Panc1 (cell line): ENCODE data around the gene ESR1. TPM values are rescaled to one million over a fixed set of nuclear protein-coding genes. Genes with fewer than 3 reads are reported as not detected.
"Not testable (repeated sequence)": the region's sequence is repeated elsewhere in the genome, so short reads cannot be mapped to it uniquely, and the experiment has no call there.

Source experiments
- ATAC-seq: fragments of 200-7000 bp; cut with Tn5 transposase; 2 replicates; pipeline ENCODE4 v1.9.1; 2020; ENCODE audit warnings: mild to moderate bottlenecking, moderate library complexity
- BruUV-seq: library from RNA; stranded (reverse); fragments of 400-500 nt; replicated peaks from 2 replicates; lab custom pipeline; 2021; lab: Mats Ljungman, UMichigan
- CTCF ChIA-PET: fragments of 300-600 bp; sonication (Branson Sonifier 250); formaldehyde crosslinking; loops from one replicate; lab custom pipeline; 2022; ENCODE audit warnings: antibody characterized with exemption; lab: Charles Lee
- POLR2A ChIA-PET: fragments of 300-600 bp; sonication (Branson Sonifier 250); formaldehyde crosslinking; loops from one replicate; lab custom pipeline; 2022; ENCODE audit warnings: antibody characterized with exemption; lab: Charles Lee
- DNase-seq: peaks from one replicate; pipeline ENCODE4 v3.0.0-alpha.2; 2010; ENCODE audit warnings: low read depth, low spot score
- H3K27ac ChIP-seq: 2 replicates; pipeline ENCODE4 v1.5.1; 2011; ENCODE audit warnings: mild to moderate bottlenecking, low read length, inconsistent platforms
- H3K27me3 ChIP-seq: fragments of 200-500 bp; sonication (Bioruptor generic); 2 replicates; pipeline ENCODE4 v1.6.0; 2014; ENCODE audit warnings: low read length, inconsistent platforms; ENCODE audit not compliant: control insufficient read depth, insufficient read depth
- H3K36me3 ChIP-seq: fragments of 200-500 bp; sonication (Bioruptor generic); 2 replicates; pipeline ENCODE4 v1.5.1; 2014; ENCODE audit warnings: inconsistent platforms, mild to moderate bottlenecking, low read length, moderate library complexity; ENCODE audit not compliant: control insufficient read depth, insufficient read depth
- H3K4me1 ChIP-seq: 2 replicates; pipeline ENCODE4 v1.5.1; 2011; ENCODE audit warnings: inconsistent platforms, mild to moderate bottlenecking, low read length, moderate library complexity; ENCODE audit not compliant: control insufficient read depth, insufficient read depth
- H3K4me3 ChIP-seq, 2 experiments: 2 replicates each; pipeline ENCODE4 v1.5.1; 2011 to 2012; ENCODE audit warnings: low read depth in 2 of 2, low read length in 2 of 2, mild to moderate bottlenecking in 2 of 2, inconsistent platforms in 1 of 2, moderate library complexity in 1 of 2
- H3K9me3 ChIP-seq: fragments of 200-500 bp; sonication (Bioruptor generic); 2 replicates; pipeline ENCODE4 v1.5.1; 2014; ENCODE audit warnings: low read depth, mild to moderate bottlenecking, inconsistent platforms, low read length, moderate library complexity; ENCODE audit not compliant: control insufficient read depth, insufficient read depth
- CTCF ChIP-seq: fragments of 450-650 bp; IDR thresholded peaks from 2 replicates; pipeline ENCODE4 v1.5.1; 2017; ENCODE audit warnings: mild to moderate bottlenecking
- POLR2AphosphoS5 ChIP-seq: IDR thresholded peaks from 2 replicates; pipeline ENCODE4 v1.6.1; 2012; ENCODE audit warnings: mild to moderate bottlenecking, low read depth, low read length, moderate library complexity
- REST ChIP-seq, 2 experiments: IDR thresholded peaks; 2 replicates each; pipeline ENCODE4 v1.6.1; 2011 to 2012; ENCODE audit warnings: low read depth in 2 of 2, control low read depth in 1 of 2, low read length in 1 of 2, mild to moderate bottlenecking in 1 of 2, moderate library complexity in 1 of 2; ENCODE audit not compliant: insufficient read depth in 1 of 2
- SIN3A ChIP-seq: IDR thresholded peaks from 2 replicates; pipeline ENCODE4 v1.6.1; 2012; ENCODE audit warnings: low read depth, mild to moderate bottlenecking, low read length, moderate library complexity, borderline replicate concordance; ENCODE audit not compliant: insufficient read depth
- TCF7L2 ChIP-seq: IDR thresholded peaks from 2 replicates; pipeline ENCODE4 v1.6.1; 2011; ENCODE audit warnings: mild to moderate bottlenecking, low read depth, low read length, inconsistent platforms
- in situ Hi-C: cut with HindIII; loops from 2 replicates; pipeline ENCODE4 v1.10.0; 2016; ENCODE audit warnings: low sequenced_read_pairs, low pct_unique_long_range_greater_than_20kb
- intact Hi-C: fragments of 100-400 bp; cut with micrococcal nuclease; formaldehyde crosslinking; loops from one replicate; pipeline ENCODE4 v1.10.0; 2022; ENCODE audit not compliant: unreplicated experiment
- total RNA-seq: library from RNA; stranded (reverse); gene quantifications from one replicate; pipeline ENCODE4 v1.2.1, GENCODE V29; 2021; ENCODE audit not compliant: unreplicated experiment

The ESR1 gene
- total RNA-seq, 1 experiment from 2014 or later: 0.03 TPM

GRCh38 chr6:151862461-151862860, 55.0 kb downstream of the ESR1 start:
- in situ Hi-C loops: no loop called here
- no peak overlapping the region for H3K27ac ChIP-seq
- no peaks in the 10 kb centered on the region for H3K27me3 ChIP-seq
- TF ChIP-seq POLR2AphosphoS5 (no peak), SIN3A (no peak), CTCF (no peak), REST (IDR thresholded peaks at IDR 0.05; ENCODE audit: insufficient read depth in 1 of 2, low read depth in 2 of 2, low read length in 1 of 2) (no peak)
- intact Hi-C loops: no loop called here
- no peaks in the 10 kb centered on the region for H3K36me3 ChIP-seq
- H3K9me3 ChIP-seq: no peaks in the 10 kb centered on the region
- no TSS peak for BruUV-seq
- DNase-seq (no peak), ATAC-seq (no peak)
- ChIA-PET CTCF (no interaction called here), POLR2A (no interaction called here)
- H3K4me1 ChIP-seq: no peaks in the 10 kb centered on the region
- no peak overlapping the region for H3K4me3 ChIP-seq

GRCh38 chr6:151867361-151867869, 59.9 kb downstream of the ESR1 start:
- H3K36me3 ChIP-seq, H3K27ac ChIP-seq, in situ Hi-C loops, BruUV-seq, H3K4me3 ChIP-seq, ATAC-seq, H3K27me3 ChIP-seq, H3K4me1 ChIP-seq, H3K9me3 ChIP-seq, intact Hi-C loops, POLR2A ChIA-PET, DNase-seq: not testable (repeated sequence)
- CTCF ChIA-PET: interaction anchor here (0.6 kb wide), 1 partner anchor 76 kb away, joined by 4 read pairs; no protein-coding TSS in a partner anchor

- no TSS peak for BruUV-seq
- CTCF ChIA-PET: no interaction called here
Measured at GRCh38 chr6:151869345-151869744, 61.9 kb downstream of the ESR1 start.

More at GRCh38 chr6:151869345-151869744, 61.9 kb downstream of the ESR1 start:
- H3K36me3 ChIP-seq: no peaks in the 10 kb centered on the region; the same call in 1 of the 2 replicates
- no peaks in the 10 kb centered on the region for H3K27me3 ChIP-seq
- no peak overlapping the region for H3K4me3 ChIP-seq
- no peaks in the 10 kb centered on the region for H3K4me1 ChIP-seq
- POLR2A ChIA-PET: no interaction called here
- TF ChIP-seq CTCF (no peak), REST (IDR thresholded peaks at IDR 0.05; ENCODE audit: insufficient read depth in 1 of 2, low read depth in 2 of 2, low read length in 1 of 2) (no peak), POLR2AphosphoS5 (no peak), TCF7L2 (no peak), SIN3A (no peak)
- H3K9me3 ChIP-seq: no peaks in the 10 kb centered on the region
- in situ Hi-C loops (no loop called here), intact Hi-C loops (no loop called here)
- no peak for ATAC-seq
- no peak for DNase-seq
- H3K27ac ChIP-seq: no peak overlapping the region
